ENCODE measurements around the gene NFKBIL1. TPM values are rescaled to one million over a fixed set of nuclear protein-coding genes. Genes with fewer than 3 reads are reported as not detected.
"Not testable (repeated sequence)": the region's sequence is repeated elsewhere in the genome, so short reads cannot be mapped to it uniquely, and the experiment has no call there.

The NFKBIL1 gene
- total RNA-seq, 1 experiment from 2014 or later: 33.5 TPM

- intact Hi-C loops (cut with micrococcal nuclease; ENCODE audit: unreplicated experiment): loop anchor here (1.0 to 5.0 kb wide), 2 partner anchors 52 to 144 kb away; partner anchors contain the start of gene MICA
- no peaks in the 10 kb centered on the region for H3K27me3 Mint-ChIP-seq (ENCODE audit: unreplicated experiment)
- H3K36me3 Mint-ChIP-seq (ENCODE audit: insufficient read depth, unreplicated experiment): peaks cover 57% of the 10 kb centered on the region
- CTCF ChIA-PET: interaction anchor here (0.5 to 3.4 kb wide), 10 partner anchors 29 to 892 kb away, joined by 3 to 54 read pairs (median 4); partner anchors contain the start of genes ABHD16A and TNF
- TF ChIP-seq, protein P1, sequence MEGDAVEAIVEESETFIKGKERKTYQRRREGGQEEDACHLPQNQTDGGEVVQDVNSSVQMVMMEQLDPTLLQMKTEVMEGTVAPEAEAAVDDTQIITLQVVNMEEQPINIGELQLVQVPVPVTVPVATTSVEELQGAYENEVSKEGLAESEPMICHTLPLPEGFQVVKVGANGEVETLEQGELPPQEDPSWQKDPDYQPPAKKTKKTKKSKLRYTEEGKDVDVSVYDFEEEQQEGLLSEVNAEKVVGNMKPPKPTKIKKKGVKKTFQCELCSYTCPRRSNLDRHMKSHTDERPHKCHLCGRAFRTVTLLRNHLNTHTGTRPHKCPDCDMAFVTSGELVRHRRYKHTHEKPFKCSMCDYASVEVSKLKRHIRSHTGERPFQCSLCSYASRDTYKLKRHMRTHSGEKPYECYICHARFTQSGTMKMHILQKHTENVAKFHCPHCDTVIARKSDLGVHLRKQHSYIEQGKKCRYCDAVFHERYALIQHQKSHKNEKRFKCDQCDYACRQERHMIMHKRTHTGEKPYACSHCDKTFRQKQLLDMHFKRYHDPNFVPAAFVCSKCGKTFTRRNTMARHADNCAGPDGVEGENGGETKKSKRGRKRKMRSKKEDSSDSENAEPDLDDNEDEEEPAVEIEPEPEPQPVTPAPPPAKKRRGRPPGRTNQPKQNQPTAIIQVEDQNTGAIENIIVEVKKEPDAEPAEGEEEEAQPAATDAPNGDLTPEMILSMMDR (IDR thresholded peaks at IDR 0.05; ENCODE audit: unreplicated experiment): peak; percentile 96
- H3K27ac Mint-ChIP-seq (ENCODE audit: unreplicated experiment): peak within 1 kb of the TSS; percentile 43
- peak within 1 kb of the TSS; percentile 71 for H3K4me3 Mint-ChIP-seq (ENCODE audit: low read depth, unreplicated experiment)
- DNase-seq: peak; percentile 98
- BruUV-seq (replicated peaks): no TSS peak
- H3K4me1 Mint-ChIP-seq (ENCODE audit: low read depth, unreplicated experiment): peaks cover 17% of the 10 kb centered on the region
- no peaks in the 10 kb centered on the region for H3K9me3 Mint-ChIP-seq (ENCODE audit: low read depth, unreplicated experiment)
Measured at GRCh38 chr6:31546339-31546957, 960 bp upstream of the NFKBIL1 start, which contains the start of gene ATP6V1G2. Gene ATP6V1G2, minus strand, starts transcription at chr6:31546608. Its CDS starts 49 bp downstream, at chr6:31546559.

- H3K27me3 Mint-ChIP-seq (ENCODE audit: unreplicated experiment): no peaks in the 10 kb centered on the region
- H3K4me1 Mint-ChIP-seq (ENCODE audit: low read depth, unreplicated experiment): peaks cover 17% of the 10 kb centered on the region
- intact Hi-C loops (cut with micrococcal nuclease; ENCODE audit: unreplicated experiment): loop anchor here (5.0 kb wide), 1 partner anchor 146 kb away; the partner anchor contains the start of gene MICA
- peak overlapping the region; percentile 71 for H3K4me3 Mint-ChIP-seq (ENCODE audit: low read depth, unreplicated experiment)
- peak overlapping the region; percentile 43 for H3K27ac Mint-ChIP-seq (ENCODE audit: unreplicated experiment)
- TF ChIP-seq, protein P1 (IDR thresholded peaks at IDR 0.05; ENCODE audit: unreplicated experiment): no peak
- no peaks in the 10 kb centered on the region for H3K9me3 Mint-ChIP-seq (ENCODE audit: low read depth, unreplicated experiment)
- CTCF ChIA-PET: interaction anchor here (0.5 to 4.1 kb wide), 13 partner anchors 10 to 224 kb away, joined by 3 to 84 read pairs (median 5); partner anchors contain the start of genes LTB, NCR3 and TNF
- TSS peak; percentile 49 for BruUV-seq (replicated peaks)
- no peak for DNase-seq
- peaks cover 54% of the 10 kb centered on the region for H3K36me3 Mint-ChIP-seq (ENCODE audit: insufficient read depth, unreplicated experiment)
Measured at GRCh38 chr6:31547727-31548543, 527 bp downstream of the NFKBIL1 start.

GRCh38 chr6:31548544-31548873, 1.1 kb downstream of the NFKBIL1 start:
- CTCF ChIA-PET: interaction anchor here (0.5 to 4.1 kb wide), 6 partner anchors 10 to 61 kb away, joined by 3 to 84 read pairs (median 5); partner anchors contain the start of gene NCR3
- H3K27me3 Mint-ChIP-seq (ENCODE audit: unreplicated experiment): no peaks in the 10 kb centered on the region
- peaks cover 60% of the 10 kb centered on the region for H3K36me3 Mint-ChIP-seq (ENCODE audit: insufficient read depth, unreplicated experiment)
- BruUV-seq (replicated peaks): no TSS peak
- peaks cover 17% of the 10 kb centered on the region for H3K4me1 Mint-ChIP-seq (ENCODE audit: low read depth, unreplicated experiment)
- intact Hi-C loops (cut with micrococcal nuclease; ENCODE audit: unreplicated experiment): loop anchor here (5.0 kb wide), 1 partner anchor 146 kb away; the partner anchor contains the start of gene MICA
- no peak for DNase-seq
- TF ChIP-seq, protein P1 (IDR thresholded peaks at IDR 0.05; ENCODE audit: unreplicated experiment): no peak
- peak overlapping the region; percentile 71 for H3K4me3 Mint-ChIP-seq (ENCODE audit: low read depth, unreplicated experiment)
- H3K9me3 Mint-ChIP-seq (ENCODE audit: low read depth, unreplicated experiment): no peaks in the 10 kb centered on the region
- peak overlapping the region; percentile 43 for H3K27ac Mint-ChIP-seq (ENCODE audit: unreplicated experiment)

- not testable (repeated sequence) for H3K9me3 Mint-ChIP-seq (ENCODE audit: low read depth, unreplicated experiment); H3K27me3 Mint-ChIP-seq (ENCODE audit: unreplicated experiment); BruUV-seq (replicated peaks); H3K4me3 Mint-ChIP-seq (ENCODE audit: low read depth, unreplicated experiment); H3K27ac Mint-ChIP-seq (ENCODE audit: unreplicated experiment)
- DNase-seq: peak; percentile 72
- Mint-ChIP-seq H3K36me3 (ENCODE audit: insufficient read depth, unreplicated experiment) (peaks cover 60% of the 10 kb centered on the region), H3K4me1 (ENCODE audit: low read depth, unreplicated experiment) (peaks cover 12% of the 10 kb centered on the region)
- CTCF ChIA-PET: interaction anchor here (0.6 to 4.1 kb wide), 7 partner anchors 11 to 109 kb away, joined by 3 to 84 read pairs (median 5); partner anchors contain the start of genes C6orf47 and LTB
- intact Hi-C loops (cut with micrococcal nuclease; ENCODE audit: unreplicated experiment): loop anchor here (1.0 kb wide), 1 partner anchor 47 kb away; no protein-coding TSS in a partner anchor
- TF ChIP-seq, protein P1 (IDR thresholded peaks at IDR 0.05; ENCODE audit: unreplicated experiment): peak; percentile 37
Measured at GRCh38 chr6:31551371-31551770, 4.0 kb downstream of the NFKBIL1 start.
